Measurements from ENCODE around the gene TIMM22.
"Not testable (repeated sequence)": the region's sequence is repeated elsewhere in the genome, so short reads cannot be mapped to it uniquely, and the experiment has no call there.

Gene TIMM22

GRCh38 chr17:1039511-1040215 is 42.7 kb downstream of the TIMM22 start:
- no peak for DNase-seq (ENCODE audit: low spot score)

DNA sequence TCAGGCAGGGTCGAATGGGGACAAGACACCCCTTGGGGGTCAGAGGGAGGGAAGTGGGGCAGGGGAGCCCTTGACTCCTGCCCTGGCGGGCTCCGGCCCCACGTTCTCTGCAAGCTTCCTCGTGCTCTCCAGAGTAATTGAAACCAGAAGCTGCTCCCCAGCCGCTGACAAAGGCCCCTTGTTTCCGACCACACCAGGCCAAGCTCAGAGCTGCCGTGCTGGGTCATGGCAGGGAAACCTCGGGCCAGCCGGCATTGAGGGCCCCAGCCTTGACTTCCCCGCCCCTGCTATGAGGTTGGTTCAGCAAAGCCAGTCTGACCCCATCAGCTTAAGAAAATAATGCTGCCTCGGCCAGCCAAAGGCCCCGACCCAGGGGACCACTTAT is 43.3 kb downstream of the TIMM22 start:
- no peak for DNase-seq (ENCODE audit: low spot score)

DNA sequence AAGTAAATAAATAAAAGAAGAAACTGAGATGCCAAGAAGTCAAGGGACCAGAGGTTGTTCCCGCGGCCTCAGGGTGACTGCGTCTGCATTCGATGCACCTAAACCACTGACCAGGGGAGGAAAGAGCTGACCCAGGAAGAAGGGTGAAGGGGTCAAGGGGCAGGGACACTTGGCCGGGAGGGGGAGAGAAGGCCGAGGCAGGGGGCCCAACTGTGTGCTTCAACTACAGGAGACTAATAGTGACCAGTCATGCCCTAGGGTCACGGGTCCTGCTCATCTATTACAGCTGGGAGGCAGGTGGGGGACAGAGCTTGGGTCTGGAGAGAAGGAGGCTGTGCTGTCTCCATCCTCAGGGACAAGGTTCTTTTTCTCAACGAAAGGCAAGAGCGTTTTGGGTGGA is 44.8 kb downstream of the TIMM22 start:
- no peak for DNase-seq (ENCODE audit: low spot score)

DNA sequence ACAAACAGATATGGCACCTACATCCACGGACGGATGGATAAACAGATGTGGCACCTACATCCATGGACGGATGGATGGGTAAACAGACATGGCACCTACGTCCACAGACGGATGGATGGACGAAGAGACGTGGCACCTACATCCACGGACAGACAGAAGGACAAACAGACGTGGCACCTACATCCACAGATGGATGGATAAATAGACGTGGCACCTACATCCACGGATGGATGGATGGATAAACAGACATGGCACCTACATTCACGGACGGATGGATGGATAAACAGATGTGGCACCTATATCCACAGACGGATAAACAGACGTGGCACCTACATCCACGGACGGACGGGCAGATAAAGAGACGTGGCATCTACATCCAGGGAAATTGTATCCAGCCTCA is 45.6 kb downstream of the TIMM22 start:
- DNase-seq (ENCODE audit: low spot score) = no peak

DNA sequence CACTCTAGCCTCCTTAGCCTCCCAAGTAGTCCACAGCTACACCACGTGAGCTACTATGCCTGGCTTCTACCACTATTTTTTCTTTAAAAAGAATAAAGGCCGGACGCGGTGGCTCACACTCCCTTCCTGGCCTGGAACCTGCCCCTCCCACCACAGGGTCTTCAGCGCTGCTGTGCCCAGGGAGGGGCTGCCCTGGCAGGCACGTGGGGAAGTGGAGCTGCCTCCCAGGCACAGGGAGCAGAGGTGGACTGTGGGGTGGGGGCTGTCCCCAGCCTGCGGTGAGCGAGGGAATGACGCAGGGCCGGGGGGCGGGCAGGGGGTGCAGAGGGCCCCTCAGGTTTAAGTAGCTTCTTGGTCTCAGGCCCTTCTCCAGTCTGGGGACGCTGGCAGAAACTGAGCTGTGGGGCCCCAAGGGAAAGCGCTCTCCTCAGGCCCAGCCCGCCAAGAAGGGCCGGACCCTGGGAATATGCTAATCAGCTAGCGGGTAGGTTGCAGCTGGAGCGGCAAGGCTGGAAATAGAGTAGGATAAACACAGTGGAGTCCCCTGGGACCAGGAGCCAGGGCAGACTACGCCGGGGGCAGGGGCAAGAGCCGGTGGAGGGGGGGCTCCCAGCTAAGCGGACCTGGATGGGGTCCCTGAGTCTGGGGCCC is 46.8 kb downstream of the TIMM22 start:
- DNase-seq (ENCODE audit: low spot score) = peak; percentile 46

DNA sequence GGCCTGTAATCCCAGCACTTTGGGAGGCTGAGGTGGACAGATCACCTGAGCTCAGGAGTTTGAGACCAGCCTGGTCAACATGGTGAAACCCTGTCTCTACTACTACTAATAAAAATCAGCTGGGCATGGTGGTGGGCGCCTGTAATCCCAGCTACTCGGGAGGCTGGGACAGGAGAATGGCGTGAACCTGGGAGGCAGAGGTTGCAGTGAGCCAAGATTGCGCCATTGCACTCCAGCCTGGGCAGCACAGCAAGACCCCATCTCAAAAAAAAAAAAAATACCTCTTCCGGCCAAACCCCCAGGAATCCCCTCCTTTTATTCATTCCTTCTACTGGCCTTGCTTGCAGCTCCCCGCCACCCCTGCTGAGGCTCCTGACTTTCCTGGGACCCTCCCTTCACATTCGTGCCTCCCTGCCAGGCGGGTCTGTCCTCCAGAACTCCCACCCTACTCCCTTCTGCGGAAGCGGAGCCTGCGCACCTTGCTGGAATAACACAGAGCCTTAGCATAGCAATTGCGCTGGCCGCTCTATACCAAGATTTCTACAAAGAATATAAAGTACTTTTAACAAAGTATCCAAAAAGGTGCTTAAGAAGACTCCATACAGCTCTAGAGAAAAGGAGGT is 47.6 kb downstream of the TIMM22 start:
- not testable (repeated sequence) for DNase-seq (ENCODE audit: low spot score)

- DNase-seq (ENCODE audit: low spot score) = no peak
These were observed 48.5 kb downstream of the TIMM22 start for GRCh38 chr17:1045456-1045855.

DNA sequence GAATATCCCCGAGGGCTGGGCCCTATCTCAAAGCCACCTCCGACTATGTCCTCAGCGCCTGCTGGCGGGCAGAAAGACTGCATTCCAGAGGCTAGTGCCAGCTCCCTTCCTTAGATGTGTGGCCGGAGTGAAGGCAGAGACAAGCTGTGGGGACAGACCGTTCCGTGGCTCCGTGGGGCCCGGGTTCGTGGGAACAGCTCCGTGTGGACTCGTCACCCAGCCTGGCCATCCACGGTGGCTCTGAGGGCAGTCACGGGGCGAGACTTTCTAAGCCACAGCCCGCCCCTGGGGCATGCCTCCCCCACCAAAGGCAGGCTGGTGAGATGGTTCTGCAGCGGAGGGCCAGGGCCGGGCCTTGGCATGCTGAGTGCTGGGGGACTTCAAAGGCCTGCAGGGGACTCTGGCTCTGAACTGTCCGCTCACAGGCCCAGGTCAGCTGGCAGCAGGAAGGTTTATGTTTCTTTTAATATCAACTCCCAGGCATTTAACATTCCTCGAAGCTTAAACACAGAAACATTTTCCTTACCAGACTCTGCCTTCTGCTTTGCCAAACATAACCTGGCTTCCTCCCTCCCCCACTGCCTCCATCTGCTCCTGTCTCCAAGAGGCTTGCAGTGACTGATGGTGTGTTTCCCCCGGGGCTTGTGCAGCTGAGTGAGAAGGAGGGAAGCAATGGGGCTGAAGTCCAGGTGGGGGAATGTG is 50.4 kb downstream of the TIMM22 start:
- DNase-seq (ENCODE audit: low spot score) = peak; percentile 74

DNA sequence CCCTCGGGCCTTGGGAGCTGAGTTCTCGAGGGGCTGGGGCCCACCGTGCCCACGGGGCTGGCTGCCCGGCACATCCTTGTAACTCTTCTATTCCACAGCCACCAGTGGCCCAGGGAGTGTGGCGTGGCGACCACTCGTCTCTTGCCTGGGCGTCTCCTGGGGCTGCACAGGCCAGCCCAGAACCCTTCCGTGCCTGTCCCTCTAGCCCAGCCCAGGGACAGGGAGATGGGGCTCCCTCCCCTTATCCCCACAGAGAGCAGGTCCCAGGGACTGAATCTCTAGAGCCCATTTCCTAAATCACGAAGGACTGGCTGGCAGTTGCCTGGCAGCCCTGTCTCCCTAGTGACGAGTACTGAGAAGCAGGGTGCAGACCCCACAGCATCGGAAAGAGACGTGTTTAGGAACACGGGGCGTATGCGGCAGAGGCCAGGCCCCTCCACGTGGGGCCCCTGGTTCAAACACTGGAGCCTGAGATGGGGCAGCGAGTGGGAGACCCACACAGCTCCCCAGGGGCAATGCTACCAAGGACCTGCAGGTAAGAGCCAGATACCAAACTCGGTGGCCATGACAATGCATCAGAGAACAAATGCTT is 51.0 kb downstream of the TIMM22 start:
- DNase-seq (ENCODE audit: low spot score) = no peak

DNA sequence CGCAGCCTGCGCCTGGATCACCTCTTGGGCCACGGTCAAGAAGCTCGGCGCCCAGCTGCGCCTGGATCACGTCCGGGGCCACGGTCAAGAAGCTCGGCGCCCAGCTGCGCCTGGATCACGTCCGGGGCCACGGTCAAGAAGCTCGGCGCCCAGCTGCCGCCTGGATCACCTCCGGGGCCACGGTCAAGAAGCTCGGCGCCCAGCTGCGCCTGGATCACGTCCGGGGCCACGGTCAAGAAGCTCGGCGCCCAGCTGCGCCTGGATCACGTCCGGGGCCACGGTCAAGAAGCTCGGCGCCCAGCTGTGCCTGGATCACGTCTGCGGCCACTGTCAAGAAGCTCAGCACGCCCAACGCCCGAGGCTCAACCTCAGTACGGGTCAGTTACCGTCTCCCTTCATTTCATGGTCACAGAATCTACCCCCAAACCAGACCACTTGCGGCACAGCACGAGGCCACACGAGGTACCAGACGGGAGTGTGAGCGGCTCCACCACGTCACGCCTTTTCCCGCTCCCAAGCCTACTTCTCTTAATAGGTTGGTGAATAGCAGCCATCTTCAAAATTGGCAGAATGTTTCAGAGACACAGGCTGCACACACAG is 51.7 kb downstream of the TIMM22 start:
- not testable (repeated sequence) for DNase-seq (ENCODE audit: low spot score)

GRCh38 chr17:1049446-1050225 is 52.7 kb downstream of the TIMM22 start:
- no peak for DNase-seq (ENCODE audit: low spot score)

- no peak for DNase-seq (ENCODE audit: low spot score)
These were observed 53.5 kb downstream of the TIMM22 start for GRCh38 chr17:1050246-1050995.

- DNase-seq (ENCODE audit: low spot score) = no peak
These were observed 54.3 kb downstream of the TIMM22 start for GRCh38 chr17:1050996-1051925.
